Mucosa of rectum (tissue), 2 donors: ENCODE data around the gene ZMYND11.

Source experiments
- H3K27ac ChIP-seq, 2 donors: one replicate each; pipeline ENCODE4 v1.7.0; 2013; ENCODE audit warnings: inconsistent platforms in 2 of 2, low read depth in 2 of 2, low read length in 2 of 2
- H3K27me3 ChIP-seq, 2 donors: one replicate each; pipeline ENCODE4 v1.7.0; 2013; ENCODE audit warnings: low read length in 2 of 2; ENCODE audit not compliant: control insufficient read depth in 2 of 2, insufficient read depth in 2 of 2
- H3K36me3 ChIP-seq, 2 donors: one replicate each; pipeline ENCODE4 v1.7.0; 2013; ENCODE audit warnings: low read length in 2 of 2; ENCODE audit not compliant: control insufficient read depth in 2 of 2, insufficient read depth in 2 of 2
- H3K4me1 ChIP-seq, 2 donors: one replicate each; pipeline ENCODE4 v1.7.0; 2013; ENCODE audit warnings: low read length in 2 of 2, mild to moderate bottlenecking in 1 of 2; ENCODE audit not compliant: control insufficient read depth in 2 of 2, insufficient read depth in 2 of 2
- H3K4me3 ChIP-seq, 2 donors: one replicate each; pipeline ENCODE4 v1.7.0; 2013; ENCODE audit warnings: low read length in 2 of 2
- H3K9ac ChIP-seq, 2 donors: one replicate each; pipeline ENCODE4 v1.7.0; 2013; ENCODE audit warnings: low read length in 2 of 2, low read depth in 1 of 2, mild to moderate bottlenecking in 1 of 2
- H3K9me3 ChIP-seq, 2 donors: one replicate each; pipeline ENCODE4 v1.7.0; 2013; ENCODE audit warnings: low read length in 2 of 2; ENCODE audit not compliant: control insufficient read depth in 2 of 2
- donor health status: healthy.
- donor health status: Normal muscosa, but diverticular disease.

Gene ZMYND11

DNA sequence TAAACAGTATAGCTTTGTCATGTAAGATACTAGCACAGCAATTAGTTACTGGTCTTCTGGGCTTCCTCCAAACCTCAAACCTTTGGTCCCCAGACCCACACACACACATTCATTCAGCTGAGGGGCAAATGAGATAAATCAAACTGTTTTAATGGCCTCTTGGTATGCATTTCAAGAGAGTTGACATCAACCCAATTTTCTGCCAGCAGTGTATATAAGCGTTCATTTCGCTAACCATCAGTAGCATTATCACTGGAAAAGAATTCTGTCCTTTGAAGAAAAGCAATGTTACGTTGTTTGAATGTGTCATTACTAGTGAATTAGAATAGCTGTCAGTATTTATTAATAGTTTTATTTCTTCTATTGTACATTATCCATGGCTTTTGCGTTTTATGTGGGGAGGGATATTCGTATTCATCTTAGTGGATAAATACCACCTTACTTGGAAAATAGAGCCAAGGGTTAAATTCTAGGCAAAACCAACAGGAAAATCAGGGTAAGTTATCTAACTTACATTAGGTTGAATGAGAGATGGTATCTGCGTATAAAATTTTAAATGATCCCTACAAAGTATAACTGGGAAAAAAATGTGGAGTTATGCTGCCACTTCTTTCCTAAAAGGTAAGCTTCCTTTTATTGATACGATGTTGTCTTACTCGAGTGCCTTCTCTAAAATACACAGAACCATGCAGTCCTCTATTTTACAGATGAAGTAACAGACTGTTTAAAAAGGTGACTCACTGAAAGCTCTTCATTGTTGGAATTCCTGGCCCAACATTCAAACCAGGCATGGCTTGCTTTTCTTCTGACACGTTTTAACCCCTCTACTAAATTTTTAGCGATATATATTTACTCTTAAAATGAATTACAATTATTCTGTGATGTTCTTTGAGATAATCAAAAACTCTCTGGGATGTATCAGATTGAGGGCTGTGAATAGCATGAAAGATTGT, 2.0 kb upstream of the ZMYND11 start:
- Histone ChIP-seq H3K9me3 (no peaks in the 10 kb centered on the region), H3K36me3 (no peaks in the 10 kb centered on the region), H3K27me3 (no peaks in the 10 kb centered on the region), H3K9ac (no peak overlapping the region), H3K27ac (no peak overlapping the region), H3K4me1 (peaks cover 16 to 20% of the 10 kb centered on the region in 2 donors), H3K4me3 (peak overlapping the region in 1 of 2 donors; percentile 86)

DNA sequence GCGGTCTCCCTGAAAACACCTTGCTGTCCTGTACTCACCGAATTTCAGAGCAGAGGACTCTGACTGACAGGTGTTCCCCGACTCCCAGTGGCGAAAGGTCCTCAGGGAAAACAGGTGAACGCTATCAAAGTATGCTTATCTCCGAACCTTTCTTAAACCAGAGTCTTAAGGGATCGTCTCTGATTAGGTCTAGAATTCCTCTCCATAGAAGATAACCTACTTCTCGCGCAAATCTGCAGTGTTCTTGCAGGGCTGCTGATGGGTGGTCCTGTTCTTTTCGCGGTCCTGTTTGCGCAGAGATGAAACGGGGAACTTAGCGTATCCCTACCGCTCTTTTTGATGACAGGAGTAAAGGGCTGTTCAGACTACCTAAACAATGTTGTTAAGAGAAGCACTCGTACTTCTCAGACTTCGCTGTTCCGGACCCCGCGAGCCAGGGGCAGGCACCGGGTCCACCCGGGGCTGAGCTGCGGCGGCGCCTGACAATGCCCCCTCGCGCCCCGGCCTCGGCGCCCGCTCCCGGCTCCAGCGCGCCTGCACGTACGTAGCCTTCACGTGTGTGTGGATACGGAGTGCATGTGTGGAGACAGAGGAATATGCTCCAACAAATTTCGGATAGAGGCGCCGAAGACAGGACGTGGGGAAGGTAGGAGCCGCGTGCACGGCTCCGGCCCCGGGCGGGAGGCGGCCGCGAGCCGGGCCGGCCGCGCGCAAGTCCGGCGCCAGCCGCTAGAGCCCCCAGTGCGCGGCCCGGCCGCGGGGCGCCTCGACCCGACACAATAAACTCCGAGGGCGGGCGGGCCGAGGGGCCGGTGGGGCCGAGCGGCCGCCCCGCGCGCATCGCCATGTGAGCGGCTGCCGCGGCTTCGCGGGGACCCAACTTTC, 766 bp upstream of the ZMYND11 start:
- peaks cover 16 to 20% of the 10 kb centered on the region in 2 donors for H3K4me1 ChIP-seq
- peak overlapping the region; percentile 92 to 97 for H3K27ac ChIP-seq
- H3K27me3 ChIP-seq = no peaks in the 10 kb centered on the region
- peak overlapping the region; percentile 77 to 88 for H3K9ac ChIP-seq
- H3K36me3 ChIP-seq = no peaks in the 10 kb centered on the region
- no peaks in the 10 kb centered on the region for H3K9me3 ChIP-seq
- H3K4me3 ChIP-seq = peak overlapping the region; percentile 86 to 87

DNA sequence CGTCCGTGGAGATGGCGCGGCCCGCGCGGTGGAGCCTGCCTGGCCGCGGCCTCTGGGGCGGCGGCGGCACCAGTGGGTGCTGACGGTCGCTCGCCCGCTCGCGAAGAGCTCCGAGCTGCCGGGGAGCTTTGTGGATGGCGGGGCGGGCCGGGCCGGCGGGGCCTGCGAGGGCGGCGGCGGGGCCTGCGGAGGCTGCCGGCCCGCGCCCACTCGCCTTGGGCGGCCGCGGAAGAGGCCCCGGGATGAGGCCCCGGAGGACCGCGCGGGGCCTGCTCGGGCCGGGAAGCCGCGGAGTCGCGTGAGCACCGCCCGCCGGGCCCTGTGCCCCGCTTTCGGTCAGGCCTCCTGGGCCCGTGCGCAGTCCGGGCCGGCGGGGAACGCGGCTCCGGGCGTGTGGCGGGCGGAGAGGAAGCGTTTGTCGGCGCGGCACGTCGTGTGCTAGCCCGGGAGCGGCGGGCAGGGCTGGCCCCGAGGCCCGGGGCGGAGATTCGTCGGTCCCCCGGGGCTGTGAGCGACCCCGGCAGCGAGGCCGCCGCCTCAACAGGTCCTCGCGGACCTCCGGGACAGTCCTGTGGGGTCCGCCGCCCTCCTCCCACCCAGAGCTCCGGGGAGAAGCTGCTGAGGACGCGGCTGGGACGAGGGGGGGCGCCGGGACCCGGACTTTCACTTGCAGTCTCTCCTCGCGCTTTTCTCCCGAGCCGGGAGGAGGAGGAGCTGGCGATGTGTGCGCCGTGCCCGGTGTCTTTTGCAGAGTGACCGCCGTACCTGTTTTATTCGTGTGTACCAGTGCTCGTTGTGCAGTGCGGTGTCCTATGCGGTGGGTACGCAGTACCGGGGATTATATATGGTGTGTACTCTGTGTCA, 578 bp downstream of the ZMYND11 start:
- H3K36me3 ChIP-seq = no peaks in the 10 kb centered on the region
- H3K9ac ChIP-seq = peak overlapping the region; percentile 87 to 99
- H3K27me3 ChIP-seq = no peaks in the 10 kb centered on the region
- H3K4me3 ChIP-seq = peak overlapping the region; percentile 86 to 98
- peak overlapping the region; percentile 92 to 97 for H3K27ac ChIP-seq
- no peaks in the 10 kb centered on the region for H3K9me3 ChIP-seq
- H3K4me1 ChIP-seq = peaks cover 16 to 20% of the 10 kb centered on the region in 2 donors

DNA sequence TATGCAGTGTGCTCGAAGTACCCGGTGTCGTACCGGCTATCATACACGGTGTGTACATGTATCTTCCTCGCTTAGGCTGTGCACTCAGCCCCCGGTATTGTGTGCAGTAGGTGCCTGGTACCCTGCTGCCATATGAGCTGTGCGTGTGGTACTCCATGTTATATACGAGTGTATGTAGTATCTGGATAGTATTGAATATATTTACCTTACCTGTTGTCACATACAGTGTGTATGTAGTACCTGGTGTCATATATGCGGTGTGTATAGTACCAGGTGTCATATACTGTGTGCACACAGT, 1.2 kb downstream of the ZMYND11 start:
- no peaks in the 10 kb centered on the region for H3K9me3 ChIP-seq
- peaks cover 16 to 20% of the 10 kb centered on the region in 2 donors for H3K4me1 ChIP-seq

DNA sequence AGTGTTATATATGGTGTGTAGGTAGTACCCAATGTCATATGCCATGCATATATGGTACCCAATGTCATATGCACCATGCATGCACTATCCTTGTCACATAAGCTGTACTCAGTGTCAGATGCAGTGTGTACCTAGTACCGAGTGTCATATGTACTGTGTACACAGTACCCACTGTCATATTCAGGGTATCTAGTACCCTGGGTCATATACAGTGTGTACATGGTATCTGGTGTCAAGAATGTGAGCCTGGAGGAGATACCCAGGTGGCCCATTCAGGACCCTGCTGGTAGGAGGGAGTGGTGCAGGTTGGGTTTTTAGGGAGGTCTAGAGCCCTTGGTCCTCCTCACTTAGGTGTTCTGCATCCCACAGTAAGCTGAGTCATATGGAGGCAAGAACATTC, 1.8 kb downstream of the ZMYND11 start:
- H3K4me1 ChIP-seq = peaks cover 16 to 20% of the 10 kb centered on the region in 2 donors
- H3K4me3 ChIP-seq = peak overlapping the region; percentile 86 to 98

More for the DNA sequence above, 1.2 kb downstream of the ZMYND11 start:
- H3K27me3 ChIP-seq = no peaks in the 10 kb centered on the region
- peak overlapping the region; percentile 92 to 97 for H3K27ac ChIP-seq
- peak overlapping the region; percentile 86 to 98 for H3K4me3 ChIP-seq
- H3K36me3 ChIP-seq = no peaks in the 10 kb centered on the region
- H3K9ac ChIP-seq = peak overlapping the region; percentile 87 to 99

DNA sequence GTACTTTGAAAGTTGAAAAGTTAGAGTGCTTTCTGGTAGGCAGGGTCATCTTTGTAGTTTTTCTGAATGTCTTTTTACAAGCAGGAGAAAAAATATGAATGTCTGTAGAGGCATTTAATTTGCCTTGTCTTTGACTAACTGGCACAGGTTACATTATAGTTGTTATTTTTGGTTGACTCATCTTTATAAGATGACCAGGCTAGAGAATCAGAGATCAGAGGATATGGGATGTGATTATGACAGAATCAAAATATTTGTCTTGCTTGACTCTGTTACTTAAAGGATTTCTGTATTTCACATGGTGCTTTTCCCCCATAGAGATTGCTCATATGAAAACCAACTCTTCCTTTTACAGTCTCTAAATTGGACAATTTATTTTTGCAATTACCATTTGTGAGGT, 2.4 kb downstream of the ZMYND11 start:
- Histone ChIP-seq H3K27ac (no peak overlapping the region), H3K27me3 (no peaks in the 10 kb centered on the region), H3K4me3 (no peak overlapping the region), H3K4me1 (peaks cover 17 to 23% of the 10 kb centered on the region in 2 donors), H3K9ac (no peak overlapping the region), H3K9me3 (no peaks in the 10 kb centered on the region), H3K36me3 (no peaks in the 10 kb centered on the region)

More for the DNA sequence above, 1.8 kb downstream of the ZMYND11 start:
- no peaks in the 10 kb centered on the region for H3K27me3 ChIP-seq
- no peak overlapping the region for H3K27ac ChIP-seq
- H3K9me3 ChIP-seq = no peaks in the 10 kb centered on the region
- no peaks in the 10 kb centered on the region for H3K36me3 ChIP-seq
- peak overlapping the region in 1 of 2 donors; percentile 99 for H3K9ac ChIP-seq

DNA sequence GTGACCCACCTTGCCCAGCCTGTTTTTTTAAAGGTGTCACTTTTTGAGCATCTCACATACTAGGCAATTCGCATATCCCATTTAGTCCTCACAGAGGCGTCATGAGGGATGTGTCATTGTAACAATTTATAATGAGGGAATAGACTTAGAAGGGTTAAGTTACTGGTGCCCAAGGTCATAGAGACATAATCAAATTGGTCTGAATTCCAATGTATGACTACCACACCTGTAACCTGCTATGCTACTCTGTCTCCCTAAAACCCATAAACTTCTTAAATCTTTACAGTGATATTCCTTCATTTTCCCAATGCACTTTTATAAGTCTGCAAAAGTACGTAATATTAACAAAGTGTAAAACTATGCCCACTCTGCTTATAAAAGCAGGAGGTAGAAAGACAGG, 7.1 kb downstream of the ZMYND11 start:
- no peak overlapping the region for H3K4me3 ChIP-seq
- no peak overlapping the region for H3K9ac ChIP-seq
- H3K27ac ChIP-seq = no peak overlapping the region
- H3K36me3 ChIP-seq = no peaks in the 10 kb centered on the region
- H3K27me3 ChIP-seq = no peaks in the 10 kb centered on the region
- no peaks in the 10 kb centered on the region for H3K9me3 ChIP-seq
- H3K4me1 ChIP-seq = peaks cover 4 to 6% of the 10 kb centered on the region in 2 donors

DNA sequence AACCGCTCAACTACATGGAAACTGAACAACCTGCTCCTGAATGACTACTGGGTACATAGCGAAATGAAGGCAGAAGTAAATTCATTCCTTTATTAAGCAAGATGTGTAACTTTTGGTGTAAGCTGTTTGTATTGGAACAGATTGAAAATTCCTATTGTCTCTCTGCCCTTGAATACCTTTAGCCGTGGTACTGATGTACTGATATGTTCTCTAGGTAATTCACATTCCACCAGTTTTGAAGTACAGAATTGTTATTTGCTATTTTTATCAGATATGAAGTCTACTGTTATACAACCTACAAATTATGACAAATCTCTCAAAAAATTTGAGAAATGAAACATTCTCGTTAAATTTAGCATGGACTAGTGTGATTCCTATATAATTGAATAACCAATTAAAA, 17.7 kb downstream of the ZMYND11 start:
- H3K36me3 ChIP-seq = no peaks in the 10 kb centered on the region
- no peak overlapping the region for H3K9ac ChIP-seq
- no peaks in the 10 kb centered on the region for H3K4me1 ChIP-seq
- H3K27ac ChIP-seq = no peak overlapping the region
- no peaks in the 10 kb centered on the region for H3K9me3 ChIP-seq
- no peaks in the 10 kb centered on the region for H3K27me3 ChIP-seq
- H3K4me3 ChIP-seq = no peak overlapping the region

DNA sequence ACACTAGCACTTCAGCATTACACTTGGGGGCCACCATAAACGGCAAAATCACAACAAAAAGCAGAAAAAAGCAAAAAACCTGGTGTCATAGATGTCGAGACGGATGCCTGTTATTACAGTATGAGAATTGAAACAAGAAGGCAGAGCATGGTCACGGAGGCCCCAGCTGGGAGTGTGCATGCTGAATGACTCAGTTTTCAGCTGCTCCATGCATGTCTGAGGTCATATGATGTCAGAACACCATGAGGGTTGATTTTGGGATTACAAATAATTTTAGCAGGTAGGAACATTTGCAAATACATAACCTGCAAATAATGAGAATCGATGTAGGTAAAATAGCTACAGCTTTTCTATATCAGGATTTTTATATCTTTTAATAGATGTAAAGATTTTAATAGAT, 19.1 kb downstream of the ZMYND11 start:
- Histone ChIP-seq H3K27me3 (no peaks in the 10 kb centered on the region), H3K4me1 (no peaks in the 10 kb centered on the region), H3K9ac (no peak overlapping the region), H3K36me3 (no peaks in the 10 kb centered on the region), H3K9me3 (no peaks in the 10 kb centered on the region), H3K27ac (no peak overlapping the region), H3K4me3 (no peak overlapping the region)
